ENCODE results near the gene TTLL13.

The TTLL13 gene

GRCh38 chr15:90217671-90218394 is 31.5 kb upstream of the TTLL13 start:
- DNase-seq: no peak

- peak; percentile 38 for DNase-seq
Observed at GRCh38 chr15:90219421-90220141, 29.8 kb upstream of the TTLL13 start.

GRCh38 chr15:90221246-90221900 is 28.0 kb upstream of the TTLL13 start:
- peak; percentile 83 for DNase-seq

GRCh38 chr15:90222547-90222946 is 26.8 kb upstream of the TTLL13 start:
- DNase-seq: no peak

- DNase-seq: no peak
Observed at GRCh38 chr15:90223441-90224165, 25.8 kb upstream of the TTLL13 start.

- DNase-seq: no peak
Observed at GRCh38 chr15:90225047-90225446, 24.3 kb upstream of the TTLL13 start.

GRCh38 chr15:90225504-90226234 is 23.7 kb upstream of the TTLL13 start:
- DNase-seq: no peak

GRCh38 chr15:90227336-90227735 is 22.0 kb upstream of the TTLL13 start:
- DNase-seq: no peak

GRCh38 chr15:90227816-90228772 is 21.3 kb upstream of the TTLL13 start:
- no peak for DNase-seq

- no peak for DNase-seq
Observed at GRCh38 chr15:90228960-90229359, 20.4 kb upstream of the TTLL13 start.

- no peak for DNase-seq
Observed at GRCh38 chr15:90230071-90230494, 19.3 kb upstream of the TTLL13 start.

- DNase-seq: no peak
Observed at GRCh38 chr15:90230610-90231009, 18.7 kb upstream of the TTLL13 start.

GRCh38 chr15:90231028-90232017 is 18.0 kb upstream of the TTLL13 start:
- peak; percentile 41 for DNase-seq

- DNase-seq: peak; percentile 39
Observed at GRCh38 chr15:90232196-90232595, 17.2 kb upstream of the TTLL13 start.

GRCh38 chr15:90232941-90233386 is 16.4 kb upstream of the TTLL13 start:
- peak; percentile 64 for DNase-seq

GRCh38 chr15:90233387-90234095 is 15.8 kb upstream of the TTLL13 start, which contains the start of gene CIB1:
TSS of gene CIB1 (minus strand) at chr15:90233941. CDS start at chr15:90233885, 56 bp downstream.
- peak; percentile 97 for DNase-seq

- peak; percentile 56 for DNase-seq
Observed at GRCh38 chr15:90234096-90234988, 15.0 kb upstream of the TTLL13 start, which contains the start of gene GDPGP1. TSS of gene GDPGP1 (plus strand) at chr15:90234209. CDS start at chr15:90240909, 6,700 bp downstream.

- DNase-seq: no peak
Observed at GRCh38 chr15:90239371-90239770, 10.0 kb upstream of the TTLL13 start.

Measured in DMS53 (cell line).